DOHH2 (cell line): Measurements from ENCODE around the gene SALL2.

Experiments
- CTCF ChIP-seq: fragments of 200-600 bp; sonication (generic); IDR thresholded peaks from one replicate; pipeline ENCODE4 v1.5.1; 2014; ENCODE audit warnings: antibody characterized with exemption, mild to moderate bottlenecking, low read depth, low read length; ENCODE audit not compliant: poor library complexity, severe bottlenecking
- EZH2phosphoT487 ChIP-seq: fragments of 200-600 bp; sonication (generic); IDR thresholded peaks from 2 replicates; pipeline ENCODE4 v1.6.1; 2017; ENCODE audit warnings: borderline replicate concordance, mild to moderate bottlenecking, antibody characterized with exemption, low read length, moderate library complexity, mixed read lengths

- TF ChIP-seq CTCF = no peak
- TF ChIP-seq EZH2phosphoT487 = no peak
These were observed 649 bp upstream of the SALL2 start for GRCh38 chr14:21526672-21527317.
